HEK293 (cell line): ENCODE data around the gene ITSN2.
A peak's percentile ranks its signal among the peaks of the same experiment; 100 is the strongest.

Experiments
- FEZF1 ChIP-seq: fragments of 450-650 bp; formaldehyde crosslinking; IDR thresholded peaks from 2 replicates; pipeline ENCODE4 v1.5.1; 2016; ENCODE audit warnings: missing biosample characterization, missing genetic modification characterization
- OSR2 ChIP-seq: fragments of 450-650 bp; formaldehyde crosslinking; IDR thresholded peaks from 2 replicates; pipeline ENCODE4 v1.5.1; 2016; ENCODE audit warnings: missing biosample characterization, missing genetic modification characterization
- PRDM4 ChIP-seq: fragments of 450-650 bp; formaldehyde crosslinking; IDR thresholded peaks from 2 replicates; pipeline ENCODE4 v1.5.1; 2017; ENCODE audit warnings: missing biosample characterization, missing genetic modification characterization
- REST ChIP-seq: fragments of 450-650 bp; formaldehyde crosslinking; IDR thresholded peaks from 2 replicates; pipeline ENCODE4 v1.5.1; 2016; ENCODE audit warnings: missing biosample characterization, missing genetic modification characterization
- WT1 ChIP-seq: fragments of 450-650 bp; formaldehyde crosslinking; IDR thresholded peaks from 2 replicates; pipeline ENCODE4 v1.5.1; 2016; ENCODE audit warnings: missing biosample characterization, missing genetic modification characterization
- ZBTB21 ChIP-seq: fragments of 450-650 bp; formaldehyde crosslinking; IDR thresholded peaks from 2 replicates; pipeline ENCODE4 v1.5.1; 2017; ENCODE audit warnings: missing biosample characterization, missing genetic modification characterization
- ZFP3 ChIP-seq: fragments of 450-650 bp; formaldehyde crosslinking; IDR thresholded peaks from 2 replicates; pipeline ENCODE4 v1.5.1; 2016; ENCODE audit warnings: low read depth, missing biosample characterization, missing genetic modification characterization
- ZNF133 ChIP-seq: fragments of 450-650 bp; formaldehyde crosslinking; IDR thresholded peaks from 2 replicates; pipeline ENCODE4 v1.5.1; 2016; ENCODE audit warnings: missing biosample characterization, missing genetic modification characterization
- ZNF174 ChIP-seq: fragments of 450-650 bp; formaldehyde crosslinking; IDR thresholded peaks from 2 replicates; pipeline ENCODE4 v1.5.0; 2017; ENCODE audit warnings: missing biosample characterization, mild to moderate bottlenecking, missing genetic modification characterization
- ZNF530 ChIP-seq: fragments of 450-650 bp; formaldehyde crosslinking; IDR thresholded peaks from 2 replicates; pipeline ENCODE4 v1.5.1; 2016; ENCODE audit warnings: low read depth, missing biosample characterization, missing genetic modification characterization
- ZNF624 ChIP-seq: fragments of 450-650 bp; formaldehyde crosslinking; IDR thresholded peaks from 2 replicates; pipeline ENCODE4 v1.5.1; 2017; ENCODE audit warnings: missing biosample characterization, missing genetic modification characterization
- ZNF664 ChIP-seq: fragments of 450-650 bp; formaldehyde crosslinking; IDR thresholded peaks from 2 replicates; pipeline ENCODE4 v1.5.1; 2016; ENCODE audit warnings: missing biosample characterization, missing genetic modification characterization
- ZNF76 ChIP-seq: fragments of 450-650 bp; formaldehyde crosslinking; IDR thresholded peaks from 2 replicates; pipeline ENCODE4; 2016; ENCODE audit warnings: low read depth, missing biosample characterization, missing genetic modification characterization, borderline replicate concordance
- ZNF792 ChIP-seq: fragments of 450-650 bp; formaldehyde crosslinking; IDR thresholded peaks from 2 replicates; pipeline ENCODE4 v1.5.1; 2016; ENCODE audit warnings: missing biosample characterization, missing genetic modification characterization
- ZSCAN18 ChIP-seq: fragments of 450-650 bp; formaldehyde crosslinking; IDR thresholded peaks from 2 replicates; pipeline ENCODE4 v1.5.1; 2016; ENCODE audit warnings: missing biosample characterization, missing genetic modification characterization
- TF ChIP-seq, protein P1 (sequence below): fragments of 450-650 bp; formaldehyde crosslinking; IDR thresholded peaks from 2 replicates; pipeline ENCODE4 v1.5.1; 2016; ENCODE audit warnings: missing biosample characterization, missing genetic modification characterization
- TF ChIP-seq, protein P2 (sequence below): fragments of 450-650 bp; formaldehyde crosslinking; IDR thresholded peaks from 2 replicates; pipeline ENCODE4 v1.5.1; 2016; ENCODE audit warnings: missing biosample characterization, missing genetic modification characterization
- TF ChIP-seq, protein P3 (sequence below): fragments of 450-650 bp; formaldehyde crosslinking; conservative IDR thresholded peaks from 2 replicates; pipeline ENCODE4 v1.5.1; 2016; ENCODE audit warnings: low read depth, missing biosample characterization, missing genetic modification characterization
- TF ChIP-seq, protein P4 (sequence below): fragments of 450-650 bp; formaldehyde crosslinking; IDR thresholded peaks from 2 replicates; pipeline ENCODE4 v1.5.1; 2016; ENCODE audit warnings: missing biosample characterization, missing genetic modification characterization

Gene ITSN2

GRCh38 chr2:24360050-24360962 is at the start of gene ITSN2 (continued):
- TF ChIP-seq, protein P1, sequence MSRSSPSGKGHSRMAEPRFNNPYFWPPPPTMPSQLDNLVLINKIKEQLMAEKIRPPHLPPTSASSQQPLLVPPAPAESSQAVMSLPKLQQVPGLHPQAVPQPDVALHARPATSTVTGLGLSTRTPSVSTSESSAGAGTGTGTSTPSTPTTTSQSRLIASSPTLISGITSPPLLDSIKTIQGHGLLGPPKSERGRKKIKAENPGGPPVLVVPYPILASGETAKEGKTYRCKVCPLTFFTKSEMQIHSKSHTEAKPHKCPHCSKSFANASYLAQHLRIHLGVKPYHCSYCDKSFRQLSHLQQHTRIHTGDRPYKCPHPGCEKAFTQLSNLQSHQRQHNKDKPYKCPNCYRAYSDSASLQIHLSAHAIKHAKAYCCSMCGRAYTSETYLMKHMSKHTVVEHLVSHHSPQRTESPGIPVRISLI, result no peak
- TF ChIP-seq ZNF174, result no peak
- TF ChIP-seq ZNF133 (tag by site-specific recombination), result no peak
- TF ChIP-seq ZNF664 (tag by site-specific recombination), result no peak
- peak; percentile 57 for TF ChIP-seq FEZF1 (tag by site-specific recombination)
- TF ChIP-seq ZNF76 (tag by site-specific recombination), result 0 out of 2 replicates have a peak, but pooled peaks have one; percentile 23
- TF ChIP-seq, protein P2, sequence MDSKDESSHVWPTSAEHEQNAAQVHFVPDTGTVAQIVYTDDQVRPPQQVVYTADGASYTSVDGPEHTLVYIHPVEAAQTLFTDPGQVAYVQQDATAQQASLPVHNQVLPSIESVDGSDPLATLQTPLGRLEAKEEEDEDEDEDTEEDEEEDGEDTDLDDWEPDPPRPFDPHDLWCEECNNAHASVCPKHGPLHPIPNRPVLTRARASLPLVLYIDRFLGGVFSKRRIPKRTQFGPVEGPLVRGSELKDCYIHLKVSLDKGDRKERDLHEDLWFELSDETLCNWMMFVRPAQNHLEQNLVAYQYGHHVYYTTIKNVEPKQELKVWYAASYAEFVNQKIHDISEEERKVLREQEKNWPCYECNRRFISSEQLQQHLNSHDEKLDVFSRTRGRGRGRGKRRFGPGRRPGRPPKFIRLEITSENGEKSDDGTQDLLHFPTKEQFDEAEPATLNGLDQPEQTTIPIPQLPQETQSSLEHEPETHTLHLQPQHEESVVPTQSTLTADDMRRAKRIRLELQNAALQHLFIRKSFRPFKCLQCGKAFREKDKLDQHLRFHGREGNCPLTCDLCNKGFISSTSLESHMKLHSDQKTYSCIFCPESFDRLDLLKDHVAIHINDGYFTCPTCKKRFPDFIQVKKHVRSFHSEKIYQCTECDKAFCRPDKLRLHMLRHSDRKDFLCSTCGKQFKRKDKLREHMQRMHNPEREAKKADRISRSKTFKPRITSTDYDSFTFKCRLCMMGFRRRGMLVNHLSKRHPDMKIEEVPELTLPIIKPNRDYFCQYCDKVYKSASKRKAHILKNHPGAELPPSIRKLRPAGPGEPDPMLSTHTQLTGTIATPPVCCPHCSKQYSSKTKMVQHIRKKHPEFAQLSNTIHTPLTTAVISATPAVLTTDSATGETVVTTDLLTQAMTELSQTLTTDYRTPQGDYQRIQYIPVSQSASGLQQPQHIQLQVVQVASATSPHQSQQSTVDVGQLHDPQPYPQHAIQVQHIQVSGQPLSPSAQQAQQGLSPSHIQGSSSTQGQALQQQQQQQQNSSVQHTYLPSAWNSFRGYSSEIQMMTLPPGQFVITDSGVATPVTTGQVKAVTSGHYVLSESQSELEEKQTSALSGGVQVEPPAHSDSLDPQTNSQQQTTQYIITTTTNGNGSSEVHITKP (tag by site-specific recombination), result peak; percentile 86
- no peak for TF ChIP-seq ZNF792 (tag by site-specific recombination)
- no peak for TF ChIP-seq ZSCAN18
- TF ChIP-seq PRDM4, result 0 out of 2 replicates have a peak, but pooled peaks have one; percentile 29
- no peak for TF ChIP-seq ZBTB21 (tag by site-specific recombination)
- TF ChIP-seq REST (tag by site-specific recombination), result peak; percentile 36; the same call in 1 of the 2 replicates
- TF ChIP-seq, protein P3, sequence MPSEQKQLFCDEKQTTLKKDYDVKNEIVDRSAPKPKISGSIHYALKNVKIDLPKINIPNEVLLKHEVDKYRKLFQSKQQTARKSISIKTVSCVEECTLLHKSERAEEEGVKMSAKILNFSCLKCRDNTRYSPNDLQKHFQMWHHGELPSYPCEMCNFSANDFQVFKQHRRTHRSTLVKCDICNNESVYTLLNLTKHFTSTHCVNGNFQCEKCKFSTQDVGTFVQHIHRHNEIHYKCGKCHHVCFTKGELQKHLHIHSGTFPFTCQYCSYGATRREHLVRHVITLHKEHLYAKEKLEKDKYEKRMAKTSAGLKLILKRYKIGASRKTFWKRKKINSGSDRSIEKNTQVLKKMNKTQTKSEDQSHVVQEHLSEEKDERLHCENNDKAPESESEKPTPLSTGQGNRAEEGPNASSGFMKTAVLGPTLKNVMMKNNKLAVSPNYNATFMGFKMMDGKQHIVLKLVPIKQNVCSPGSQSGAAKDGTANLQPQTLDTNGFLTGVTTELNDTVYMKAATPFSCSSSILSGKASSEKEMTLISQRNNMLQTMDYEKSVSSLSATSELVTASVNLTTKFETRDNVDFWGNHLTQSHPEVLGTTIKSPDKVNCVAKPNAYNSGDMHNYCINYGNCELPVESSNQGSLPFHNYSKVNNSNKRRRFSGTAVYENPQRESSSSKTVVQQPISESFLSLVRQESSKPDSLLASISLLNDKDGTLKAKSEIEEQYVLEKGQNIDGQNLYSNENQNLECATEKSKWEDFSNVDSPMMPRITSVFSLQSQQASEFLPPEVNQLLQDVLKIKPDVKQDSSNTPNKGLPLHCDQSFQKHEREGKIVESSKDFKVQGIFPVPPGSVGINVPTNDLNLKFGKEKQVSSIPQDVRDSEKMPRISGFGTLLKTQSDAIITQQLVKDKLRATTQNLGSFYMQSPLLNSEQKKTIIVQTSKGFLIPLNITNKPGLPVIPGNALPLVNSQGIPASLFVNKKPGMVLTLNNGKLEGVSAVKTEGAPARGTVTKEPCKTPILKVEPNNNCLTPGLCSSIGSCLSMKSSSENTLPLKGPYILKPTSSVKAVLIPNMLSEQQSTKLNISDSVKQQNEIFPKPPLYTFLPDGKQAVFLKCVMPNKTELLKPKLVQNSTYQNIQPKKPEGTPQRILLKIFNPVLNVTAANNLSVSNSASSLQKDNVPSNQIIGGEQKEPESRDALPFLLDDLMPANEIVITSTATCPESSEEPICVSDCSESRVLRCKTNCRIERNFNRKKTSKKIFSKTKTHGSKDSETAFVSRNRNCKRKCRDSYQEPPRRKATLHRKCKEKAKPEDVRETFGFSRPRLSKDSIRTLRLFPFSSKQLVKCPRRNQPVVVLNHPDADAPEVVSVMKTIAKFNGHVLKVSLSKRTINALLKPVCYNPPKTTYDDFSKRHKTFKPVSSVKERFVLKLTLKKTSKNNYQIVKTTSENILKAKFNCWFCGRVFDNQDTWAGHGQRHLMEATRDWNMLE (tag by site-specific recombination), result no peak; the same call in 1 of the 2 replicates
- TF ChIP-seq, protein P4, sequence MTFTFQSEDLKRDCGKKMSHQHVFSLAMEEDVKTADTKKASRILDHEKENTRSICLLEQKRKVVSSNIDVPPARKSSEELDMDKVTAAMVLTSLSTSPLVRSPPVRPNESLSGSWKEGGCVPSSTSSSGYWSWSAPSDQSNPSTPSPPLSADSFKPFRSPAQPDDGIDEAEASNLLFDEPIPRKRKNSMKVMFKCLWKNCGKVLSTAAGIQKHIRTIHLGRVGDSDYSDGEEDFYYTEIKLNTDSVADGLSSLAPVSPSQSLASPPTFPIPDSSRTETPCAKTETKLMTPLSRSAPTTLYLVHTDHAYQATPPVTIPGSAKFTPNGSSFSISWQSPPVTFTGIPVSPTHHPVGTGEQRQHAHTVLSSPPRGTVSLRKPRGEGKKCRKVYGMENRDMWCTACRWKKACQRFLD (tag by site-specific recombination), result no peak
- no peak for TF ChIP-seq ZNF624 (tag by site-specific recombination)
- no peak for TF ChIP-seq WT1 (tag by site-specific recombination)
- TF ChIP-seq ZNF530 (tag by site-specific recombination), result no peak
- no peak for TF ChIP-seq OSR2
- no peak for TF ChIP-seq ZFP3
